ENCODE results near the gene CDK5RAP1. TPM values are rescaled to one million over a fixed set of nuclear protein-coding genes. Genes with fewer than 3 reads are reported as not detected.

The CDK5RAP1 gene
- total and polyA plus RNA-seq, 4 donors: 20.3 to 43.1 (median 23.2) TPM

DNA sequence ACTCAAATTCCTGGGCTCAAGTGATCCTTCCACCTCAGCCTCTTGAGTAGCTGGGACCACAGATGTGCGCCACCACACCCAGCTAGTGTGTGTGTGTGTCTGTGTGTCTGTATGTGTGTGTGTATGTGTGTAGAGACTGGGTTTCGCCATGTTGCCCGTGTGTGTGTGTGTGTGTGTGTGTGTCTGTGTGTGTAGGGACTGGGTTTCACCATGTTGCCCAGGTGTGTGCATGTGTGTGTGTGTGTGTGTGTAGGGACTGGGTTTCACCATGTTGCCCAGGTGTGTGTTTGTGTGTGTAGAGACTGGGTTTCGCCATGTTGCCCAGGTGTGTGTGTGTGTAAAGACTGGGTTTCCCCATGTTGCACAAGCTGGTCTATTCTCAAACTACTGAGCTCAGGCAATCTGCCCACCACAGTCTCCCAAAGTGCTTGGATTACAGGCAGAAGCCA, 28.3 kb downstream of the CDK5RAP1 start:
- Histone ChIP-seq H3K27me3 (ENCODE audit: control insufficient read depth in 3 of 3, insufficient read depth in 3 of 3, low read length in 2 of 3) (no peaks in the 10 kb centered on the region), H3K9me3 (ENCODE audit: control insufficient read depth in 4 of 4, insufficient read depth in 3 of 4, low read length in 3 of 4) (no peaks in the 10 kb centered on the region), H3K4me1 (ENCODE audit: control insufficient read depth in 5 of 5, insufficient read depth in 5 of 5, low read length in 5 of 5) (peaks cover 0 to 3% (median 0%) of the 10 kb centered on the region in 5 donors), H3K36me3 (ENCODE audit: control insufficient read depth in 4 of 4, insufficient read depth in 4 of 4, low read length in 4 of 4) (peaks cover 13 to 29% (median 26%) of the 10 kb centered on the region in 4 donors), H3K4me3 (no peak overlapping the region), H3K9ac (ENCODE audit: insufficient read depth in 1 of 2, low read length in 2 of 2) (no peak overlapping the region), H3K27ac (ENCODE audit: low read depth in 1 of 2, low read length in 1 of 2) (peak overlapping the region in 1 of 2 donors; percentile 53)
- DNase-seq (peak in 1 of 3 donors; percentile 4), ATAC-seq (ENCODE audit: insufficient read depth, low FRiP score) (no peak)
- 72 to 93% methylated on average over 4 of the region's 4 CpGs for WGBS, 2 donors
- TF ChIP-seq CTCF (IDR thresholded peaks at IDR 0.05; ENCODE audit: control extremely low read depth, extremely low read depth): no peak

DNA sequence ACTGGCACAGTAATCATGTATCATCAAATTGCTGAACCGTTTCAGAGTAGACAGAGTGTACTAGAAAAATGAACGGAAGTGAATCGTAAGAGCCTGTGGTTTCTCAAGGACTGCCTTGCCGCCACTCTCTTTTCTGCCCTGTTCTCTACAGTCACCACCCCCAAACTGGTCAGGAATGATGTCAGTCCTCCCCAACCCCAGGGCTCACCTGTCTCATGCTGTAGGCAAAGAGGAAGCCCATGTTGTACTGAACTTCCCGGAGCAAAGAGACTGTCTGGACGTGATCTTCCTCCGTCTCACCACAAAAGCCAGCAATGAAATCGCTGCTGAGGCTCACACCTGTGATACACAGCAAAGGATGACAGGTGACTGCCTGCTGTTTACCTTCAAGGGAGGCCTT, 31.0 kb downstream of the CDK5RAP1 start:
- H3K36me3 ChIP-seq (ENCODE audit: control insufficient read depth in 4 of 4, insufficient read depth in 4 of 4, low read length in 4 of 4): peaks cover 12 to 30% (median 27%) of the 10 kb centered on the region in 4 donors
- no peaks in the 10 kb centered on the region for H3K27me3 ChIP-seq (ENCODE audit: control insufficient read depth in 3 of 3, insufficient read depth in 3 of 3, low read length in 2 of 3)
- no peak for DNase-seq
- no peak overlapping the region for H3K9ac ChIP-seq (ENCODE audit: insufficient read depth in 1 of 2, low read length in 2 of 2)
- peaks cover 0 to 3% (median 0%) of the 10 kb centered on the region in 5 donors for H3K4me1 ChIP-seq (ENCODE audit: control insufficient read depth in 5 of 5, insufficient read depth in 5 of 5, low read length in 5 of 5)
- no peaks in the 10 kb centered on the region for H3K9me3 ChIP-seq (ENCODE audit: control insufficient read depth in 4 of 4, insufficient read depth in 3 of 4, low read length in 3 of 4)
- 87 to 91% methylated on average over 8 of the region's 8 CpGs for WGBS, 2 donors
- no peak for ATAC-seq (ENCODE audit: insufficient read depth, low FRiP score)
- no peak for TF ChIP-seq CTCF (IDR thresholded peaks at IDR 0.05; ENCODE audit: control extremely low read depth, extremely low read depth)
- H3K4me3 ChIP-seq: no peak overlapping the region
- no peak overlapping the region for H3K27ac ChIP-seq (ENCODE audit: low read depth in 1 of 2, low read length in 1 of 2)

DNA sequence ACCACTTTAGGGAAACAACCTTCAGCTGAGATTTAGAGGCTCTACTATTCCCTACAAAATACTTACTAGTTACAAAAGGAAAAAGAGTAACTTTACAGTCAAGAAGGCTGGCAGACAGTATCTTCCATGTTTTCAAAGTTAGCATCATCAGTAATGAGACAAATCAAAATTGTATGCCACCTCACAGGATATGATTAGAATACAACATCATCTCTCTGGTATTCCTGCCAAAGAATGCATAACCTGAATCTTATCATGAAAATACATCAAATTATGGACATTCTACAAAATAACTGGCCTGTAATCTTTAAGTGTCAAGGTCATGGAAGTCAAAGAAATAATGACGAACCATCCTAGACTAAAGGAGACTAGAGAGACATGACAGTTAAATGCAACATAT, 38.4 kb downstream of the CDK5RAP1 start:
- Histone ChIP-seq H3K9ac (ENCODE audit: insufficient read depth in 1 of 2, low read length in 2 of 2) (no peak overlapping the region), H3K36me3 (ENCODE audit: control insufficient read depth in 4 of 4, insufficient read depth in 4 of 4, low read length in 4 of 4) (peaks cover 22 to 39% (median 26%) of the 10 kb centered on the region in 4 donors), H3K27me3 (ENCODE audit: control insufficient read depth in 3 of 3, insufficient read depth in 3 of 3, low read length in 2 of 3) (no peaks in the 10 kb centered on the region), H3K4me1 (ENCODE audit: control insufficient read depth in 5 of 5, insufficient read depth in 5 of 5, low read length in 5 of 5) (peaks cover 0 to 6% (median 0%) of the 10 kb centered on the region in 5 donors), H3K4me3 (no peak overlapping the region), H3K9me3 (ENCODE audit: control insufficient read depth in 4 of 4, insufficient read depth in 3 of 4, low read length in 3 of 4) (no peaks in the 10 kb centered on the region), H3K27ac (ENCODE audit: low read depth in 1 of 2, low read length in 1 of 2) (no peak overlapping the region)
- TF ChIP-seq CTCF (IDR thresholded peaks at IDR 0.05; ENCODE audit: control extremely low read depth, extremely low read depth): no peak
- DNase-seq (no peak), ATAC-seq (ENCODE audit: insufficient read depth, low FRiP score) (no peak)
- 82 to 84% methylated on average over 1 of the region's 1 CpG for WGBS, 2 donors
